Endothelial cell (in vitro differentiated cells): ENCODE data around the gene ATE1. TPM values are rescaled to one million over a fixed set of nuclear protein-coding genes. Genes with fewer than 3 reads are reported as not detected.

Experiments used
- DNase-seq: peaks from one replicate; pipeline ENCODE4 v3.0.0; 2021; ENCODE audit warnings: low spot score
- H3K27ac Mint-ChIP-seq: one replicate; pipeline ENCODE4 v1.8.0; 2021; ENCODE audit warnings: mixed read lengths, inconsistent platforms; ENCODE audit not compliant: unreplicated experiment
- H3K27me3 Mint-ChIP-seq: one replicate; pipeline ENCODE4 v1.8.0; 2021; ENCODE audit warnings: mild to moderate bottlenecking, moderate library complexity, mixed read lengths, inconsistent platforms; ENCODE audit not compliant: unreplicated experiment
- H3K36me3 Mint-ChIP-seq: one replicate; pipeline ENCODE4 v1.8.0; 2021; ENCODE audit warnings: mild to moderate bottlenecking, low read depth, mixed read lengths, inconsistent platforms; ENCODE audit not compliant: unreplicated experiment
- H3K4me1 Mint-ChIP-seq: one replicate; pipeline ENCODE4 v1.8.0; 2021; ENCODE audit warnings: mild to moderate bottlenecking, mixed read lengths, inconsistent platforms; ENCODE audit not compliant: unreplicated experiment
- H3K4me3 Mint-ChIP-seq: one replicate; pipeline ENCODE4 v1.8.0; 2021; ENCODE audit warnings: mild to moderate bottlenecking, mixed read lengths, inconsistent platforms; ENCODE audit not compliant: unreplicated experiment
- H3K9me3 Mint-ChIP-seq: one replicate; pipeline ENCODE4 v1.8.0; 2021; ENCODE audit warnings: mixed read lengths, inconsistent platforms; ENCODE audit not compliant: unreplicated experiment
- CTCF ChIP-seq: fragments of 200-600 bp; sonication (generic); IDR thresholded peaks from one replicate; pipeline ENCODE4 v1.5.0; 2021; ENCODE audit warnings: antibody characterized with exemption; ENCODE audit not compliant: unreplicated experiment
- total RNA-seq: library from RNA; stranded (reverse); fragmentation: NEBNext Ultra II Directional; extraction: Animal tissue kit (Norgen Biotek cat#: 25700); gene quantifications from one replicate; pipeline ENCODE4 v1.2.1, GENCODE V29; 2021; ENCODE audit not compliant: unreplicated experiment

Gene ATE1
- total RNA-seq, 1 donor from 2014 or later: 36.0 TPM

GRCh38 chr10:121732656-121733445 is 195.0 kb downstream of the ATE1 start:
- DNase-seq: no peak
- no peak for TF ChIP-seq CTCF
- H3K27me3 Mint-ChIP-seq: no peaks in the 10 kb centered on the region
- H3K36me3 Mint-ChIP-seq: no peaks in the 10 kb centered on the region
- no peaks in the 10 kb centered on the region for H3K9me3 Mint-ChIP-seq
- H3K4me1 Mint-ChIP-seq: peaks cover 11% of the 10 kb centered on the region
- H3K27ac Mint-ChIP-seq: no peak overlapping the region
- no peak overlapping the region for H3K4me3 Mint-ChIP-seq

GRCh38 chr10:121732172-121732571 is 195.7 kb downstream of the ATE1 start:
- H3K4me1 Mint-ChIP-seq: peaks cover 9% of the 10 kb centered on the region
- no peaks in the 10 kb centered on the region for H3K36me3 Mint-ChIP-seq
- no peak overlapping the region for H3K27ac Mint-ChIP-seq
- TF ChIP-seq CTCF: no peak
- H3K27me3 Mint-ChIP-seq: no peaks in the 10 kb centered on the region
- no peak overlapping the region for H3K4me3 Mint-ChIP-seq
- no peak for DNase-seq
- no peaks in the 10 kb centered on the region for H3K9me3 Mint-ChIP-seq

GRCh38 chr10:121724282-121724681 is 203.5 kb downstream of the ATE1 start:
- H3K27ac Mint-ChIP-seq: no peak overlapping the region
- H3K4me3 Mint-ChIP-seq: no peak overlapping the region
- no peaks in the 10 kb centered on the region for H3K4me1 Mint-ChIP-seq
- no peaks in the 10 kb centered on the region for H3K27me3 Mint-ChIP-seq
- H3K9me3 Mint-ChIP-seq: no peaks in the 10 kb centered on the region
- TF ChIP-seq CTCF: no peak
- H3K36me3 Mint-ChIP-seq: no peaks in the 10 kb centered on the region
- no peak for DNase-seq

GRCh38 chr10:121722665-121723064 is 205.2 kb downstream of the ATE1 start:
- Mint-ChIP-seq H3K9me3 (no peaks in the 10 kb centered on the region), H3K27ac (no peak overlapping the region), H3K27me3 (no peaks in the 10 kb centered on the region), H3K4me1 (no peaks in the 10 kb centered on the region), H3K36me3 (peaks cover 3% of the 10 kb centered on the region), H3K4me3 (no peak overlapping the region)
- no peak for DNase-seq
- no peak for TF ChIP-seq CTCF

- H3K27ac Mint-ChIP-seq: no peak overlapping the region
- H3K36me3 Mint-ChIP-seq: peaks cover 3% of the 10 kb centered on the region
- H3K9me3 Mint-ChIP-seq: no peaks in the 10 kb centered on the region
- no peaks in the 10 kb centered on the region for H3K27me3 Mint-ChIP-seq
- TF ChIP-seq CTCF: no peak
- H3K4me1 Mint-ChIP-seq: no peaks in the 10 kb centered on the region
- no peak for DNase-seq
- no peak overlapping the region for H3K4me3 Mint-ChIP-seq
Observed at GRCh38 chr10:121721257-121721656, 206.6 kb downstream of the ATE1 start.
